T-cell (primary cell): ENCODE data around the gene BLTP3B. TPM values are rescaled to one million over a fixed set of nuclear protein-coding genes. Genes with fewer than 3 reads are reported as not detected.
"Not testable (repeated sequence)": the region's sequence is repeated elsewhere in the genome, so short reads cannot be mapped to it uniquely, and the experiment has no call there.

Experiments used
- ATAC-seq, 4 experiments: fragments of 200-7000 bp in 3 of 4; fragments of 150-1000 bp in 1 of 4; cut with Tn5 transposase; replicated peaks in 1 of 4; 1 replicate in 3 of 4; 2 replicates in 1 of 4; pipeline ENCODE4 v1.10.0; 2021; ENCODE audit warnings: moderate library complexity in 3 of 4, mild to moderate bottlenecking in 2 of 4, moderate number of reproducible peaks in 1 of 4
- CTCF ChIA-PET, 2 donors: fragments of 300-600 bp; sonication (Branson Sonifier 250); formaldehyde crosslinking; loops; one replicate each; lab custom pipeline; 2022; ENCODE audit warnings: antibody characterized with exemption in 2 of 2; lab: Charles Lee
- POLR2A ChIA-PET, 2 donors: fragments of 300-600 bp; sonication (Branson Sonifier 250); formaldehyde crosslinking; loops; one replicate each; lab custom pipeline; 2022; ENCODE audit warnings: antibody characterized with exemption in 2 of 2; lab: Charles Lee
- DNase-seq, 35 experiments: peaks; one replicate each; pipeline versions ENCODE4 v3.0.0 to v3.0.0-alpha.2; 2013 to 2023
- H3K27ac ChIP-seq: one replicate; pipeline ENCODE4 v1.5.1; 2013; ENCODE audit warnings: low read length
- H3K27me3 ChIP-seq, 2 experiments: replicated peaks in 1 of 2; 1 replicate in 1 of 2; 2 replicates in 1 of 2; pipeline versions ENCODE4 v1.6.1 to v1.7.0; 2013; ENCODE audit warnings: low read length in 1 of 2, mixed read lengths in 1 of 2; ENCODE audit not compliant: control insufficient read depth in 2 of 2, insufficient read depth in 2 of 2; ENCODE audit errors: extremely low read depth in 1 of 2
- H3K36me3 ChIP-seq, 2 donors: 1 replicate in 1 of 2; 2 replicates in 1 of 2; pipeline versions ENCODE4 v1.6.1 to v1.7.0; 2013; ENCODE audit warnings: low read length in 1 of 2; ENCODE audit not compliant: control insufficient read depth in 2 of 2, insufficient read depth in 1 of 2; ENCODE audit errors: extremely low read depth in 1 of 2
- H3K4me1 ChIP-seq, 2 experiments: 1 replicate in 1 of 2; 2 replicates in 1 of 2; pipeline versions ENCODE4 v1.6.1 to v1.7.0; 2013; ENCODE audit warnings: low read length in 2 of 2, mixed read lengths in 1 of 2; ENCODE audit not compliant: insufficient read depth in 2 of 2, control insufficient read depth in 1 of 2; ENCODE audit errors: extremely low read depth in 1 of 2
- H3K4me3 ChIP-seq, 2 donors: 1 replicate in 1 of 2; 2 replicates in 1 of 2; pipeline versions ENCODE4 v1.5.1 to v1.7.0; 2013; ENCODE audit warnings: mild to moderate bottlenecking in 2 of 2, low read length in 1 of 2, moderate library complexity in 1 of 2; ENCODE audit not compliant: control insufficient read depth in 1 of 2; ENCODE audit errors: extremely low read depth in 1 of 2
- H3K9me3 ChIP-seq: 2 replicates; pipeline ENCODE4 v1.7.0; 2013
- H3K27ac Mint-ChIP-seq, 2 donors: one replicate each; pipeline ENCODE4 v1.8.0; 2020 to 2021; ENCODE audit warnings: mild to moderate bottlenecking in 2 of 2, mixed read lengths in 2 of 2
- H3K27me3 Mint-ChIP-seq, 2 donors: one replicate each; pipeline ENCODE4 v1.8.0; 2021 to 2022; ENCODE audit warnings: mixed read lengths in 2 of 2
- H3K36me3 Mint-ChIP-seq: one replicate; pipeline ENCODE4 v1.8.0; 2021; ENCODE audit warnings: mixed read lengths
- H3K4me1 Mint-ChIP-seq, 3 donors: one replicate each; pipeline ENCODE4 v1.8.0; 2020 to 2022; ENCODE audit warnings: mixed read lengths in 3 of 3, mild to moderate bottlenecking in 1 of 3
- H3K4me3 Mint-ChIP-seq, 3 donors: one replicate each; pipeline ENCODE4 v1.8.0; 2020 to 2022; ENCODE audit warnings: mild to moderate bottlenecking in 3 of 3, mixed read lengths in 3 of 3, moderate library complexity in 3 of 3
- H3K9me3 Mint-ChIP-seq, 3 donors: one replicate each; pipeline ENCODE4 v1.8.0; 2020 to 2022; ENCODE audit warnings: mixed read lengths in 3 of 3
- WGBS: methylation state at CpG from one replicate; pipeline ENCODE4 v1.1.5; 2013; ENCODE audit warnings: missing lambda C conversion rate; ENCODE audit not compliant: insufficient coverage; 5-methylcytosine and 5-hydroxymethylcytosine counted together
- total RNA-seq, 35 experiments: library from RNA in 6 of 35; stranded (reverse) in 6 of 35; fragments of 120-200 nt in 1 of 35; gene quantifications; one replicate each; pipeline versions ENCODE4 v1.2.1 to v1.2.4 and lab custom pipeline; 2013 to 2026

BLTP3B gene
- total RNA-seq, 5 donors from 2014 or later (not counting 1 experiment from before 2014, with no cell fraction given) = 16.3 to 21.7 (median 18.2) TPM

GRCh38 chr12:100186071-100186470 is 43.4 kb upstream of the BLTP3B start:
- H3K27me3 Mint-ChIP-seq = no peaks in the 10 kb centered on the region
- H3K27ac Mint-ChIP-seq = no peak overlapping the region
- DNase-seq (no peak), ATAC-seq (no peak)
- H3K36me3 Mint-ChIP-seq = peaks cover 29% of the 10 kb centered on the region
- H3K9me3 Mint-ChIP-seq = no peaks in the 10 kb centered on the region
- H3K4me1 ChIP-seq = no peaks in the 10 kb centered on the region
- peaks cover 0 to 3% (median 0%) of the 10 kb centered on the region in 3 donors for H3K4me1 Mint-ChIP-seq
- no peak overlapping the region for H3K27ac ChIP-seq
- WGBS = no CpG with 5 or more reads among the region's 6 CpGs
- H3K27me3 ChIP-seq = no peaks in the 10 kb centered on the region
- no peak overlapping the region for H3K4me3 Mint-ChIP-seq
- H3K4me3 ChIP-seq = no peak overlapping the region
- no peaks in the 10 kb centered on the region for H3K9me3 ChIP-seq
- POLR2A ChIA-PET = no interaction called here
- peaks cover 0 to 3% of the 10 kb centered on the region in 2 donors for H3K36me3 ChIP-seq
- CTCF ChIA-PET = interaction anchor here in 1 of 2 donors (0.5 to 0.6 kb wide), 2 partner anchors 99 to 1482 kb away, joined by 3 to 4 read pairs; no protein-coding TSS in a partner anchor

- CTCF ChIA-PET = interaction anchor here in 1 of 2 donors (0.6 kb wide), 1 partner anchor 17 kb away, joined by 3 read pairs; no protein-coding TSS in a partner anchor
- H3K27ac Mint-ChIP-seq = no peak overlapping the region
- WGBS = 83% methylated on average over 1 of the region's 5 CpGs
- no peak overlapping the region for H3K27ac ChIP-seq
- no peak overlapping the region for H3K4me3 Mint-ChIP-seq
- peaks cover 0 to 6% (median 0%) of the 10 kb centered on the region in 3 donors for H3K4me1 Mint-ChIP-seq
- H3K36me3 Mint-ChIP-seq = peaks cover 29% of the 10 kb centered on the region
- no peaks in the 10 kb centered on the region for H3K9me3 ChIP-seq
- ATAC-seq (no peak), DNase-seq (no peak)
- H3K4me1 ChIP-seq = no peaks in the 10 kb centered on the region
- H3K36me3 ChIP-seq = peaks cover 0 to 3% of the 10 kb centered on the region in 2 donors
- POLR2A ChIA-PET = no interaction called here
- H3K27me3 Mint-ChIP-seq = no peaks in the 10 kb centered on the region
- no peak overlapping the region for H3K4me3 ChIP-seq
- no peaks in the 10 kb centered on the region for H3K27me3 ChIP-seq
- no peaks in the 10 kb centered on the region for H3K9me3 Mint-ChIP-seq
These were observed 42.8 kb upstream of the BLTP3B start for GRCh38 chr12:100185361-100185894.

GRCh38 chr12:100184549-100185145 is 42.0 kb upstream of the BLTP3B start:
- DNase-seq = no peak
- Histone ChIP-seq H3K27ac (no peak overlapping the region), H3K36me3 (no peaks in the 10 kb centered on the region), H3K27me3 (no peaks in the 10 kb centered on the region), H3K9me3 (no peaks in the 10 kb centered on the region), H3K4me1 (no peaks in the 10 kb centered on the region), H3K4me3 (no peak overlapping the region)
- H3K27me3 Mint-ChIP-seq = no peaks in the 10 kb centered on the region
- ATAC-seq = no peak
- peaks cover 0 to 6% (median 0%) of the 10 kb centered on the region in 3 donors for H3K4me1 Mint-ChIP-seq
- 92% methylated on average over 2 of the region's 8 CpGs for WGBS
- CTCF ChIA-PET = no interaction called here
- H3K27ac Mint-ChIP-seq = no peak overlapping the region
- no peaks in the 10 kb centered on the region for H3K9me3 Mint-ChIP-seq
- H3K36me3 Mint-ChIP-seq = peaks cover 23% of the 10 kb centered on the region
- H3K4me3 Mint-ChIP-seq = no peak overlapping the region
- POLR2A ChIA-PET = no interaction called here

- peaks cover 28% of the 10 kb centered on the region for H3K36me3 Mint-ChIP-seq
- POLR2A ChIA-PET = no interaction called here
- H3K9me3 Mint-ChIP-seq = no peaks in the 10 kb centered on the region
- WGBS = no CpG with 5 or more reads among the region's 2 CpGs
- Histone ChIP-seq H3K27ac (no peak overlapping the region), H3K9me3 (no peaks in the 10 kb centered on the region), H3K36me3 (no peaks in the 10 kb centered on the region), H3K4me3 (no peak overlapping the region), H3K27me3 (no peaks in the 10 kb centered on the region), H3K4me1 (no peaks in the 10 kb centered on the region)
- peaks cover 0 to 6% (median 0%) of the 10 kb centered on the region in 3 donors for H3K4me1 Mint-ChIP-seq
- H3K27ac Mint-ChIP-seq = no peak overlapping the region
- ATAC-seq (no peak), DNase-seq (no peak)
- CTCF ChIA-PET = no interaction called here
- no peaks in the 10 kb centered on the region for H3K27me3 Mint-ChIP-seq
- H3K4me3 Mint-ChIP-seq = no peak overlapping the region
These were observed 36.6 kb upstream of the BLTP3B start for GRCh38 chr12:100179252-100179651.

GRCh38 chr12:100176493-100176892 is 33.8 kb upstream of the BLTP3B start:
- H3K9me3 ChIP-seq, H3K4me1 ChIP-seq, ATAC-seq, DNase-seq, H3K9me3 Mint-ChIP-seq, H3K27me3 Mint-ChIP-seq, H3K36me3 ChIP-seq, H3K27ac ChIP-seq, H3K4me3 ChIP-seq, CTCF ChIA-PET, H3K4me1 Mint-ChIP-seq, H3K27ac Mint-ChIP-seq, POLR2A ChIA-PET, H3K4me3 Mint-ChIP-seq, H3K27me3 ChIP-seq: not testable (repeated sequence)
- 93% methylated on average over 4 of the region's 8 CpGs for WGBS
- peaks cover 31% of the 10 kb centered on the region for H3K36me3 Mint-ChIP-seq

- Histone ChIP-seq H3K36me3 (peaks cover 3 to 8% of the 10 kb centered on the region in 2 donors), H3K4me1 (no peaks in the 10 kb centered on the region), H3K27me3 (no peaks in the 10 kb centered on the region), H3K4me3 (no peak overlapping the region), H3K27ac (no peak overlapping the region), H3K9me3 (no peaks in the 10 kb centered on the region)
- CTCF ChIA-PET = no interaction called here
- no peak overlapping the region for H3K27ac Mint-ChIP-seq
- H3K9me3 Mint-ChIP-seq = no peaks in the 10 kb centered on the region
- H3K27me3 Mint-ChIP-seq = no peaks in the 10 kb centered on the region
- no peaks in the 10 kb centered on the region for H3K4me1 Mint-ChIP-seq
- no peak for ATAC-seq
- H3K36me3 Mint-ChIP-seq = peaks cover 24% of the 10 kb centered on the region
- H3K4me3 Mint-ChIP-seq = no peak overlapping the region
- DNase-seq = no peak
- POLR2A ChIA-PET = interaction anchor here in 1 of 2 donors (0.6 kb wide), 1 partner anchor 59 kb away, joined by 3 read pairs; no protein-coding TSS in a partner anchor
These were observed 31.8 kb upstream of the BLTP3B start for GRCh38 chr12:100174495-100174894.
